ENCODE measurements around the gene MED19. TPM values are rescaled to one million over a fixed set of nuclear protein-coding genes. Genes with fewer than 3 reads are reported as not detected.

The MED19 gene
- total RNA-seq, 4 donors from 2014 or later, result 6.2 to 22.1 (median 12.0) TPM

GRCh38 chr11:57663975-57664374 is 48.0 kb downstream of the MED19 start:
- no peak for DNase-seq
- H3K4me1 ChIP-seq, result peaks cover 2 to 12% (median 9%) of the 10 kb centered on the region in 4 donors
- H3K9me3 ChIP-seq, result no peaks in the 10 kb centered on the region
- no peak overlapping the region for H3K27ac ChIP-seq
- no peak overlapping the region for H3K4me3 ChIP-seq
- 83 to 90% methylated on average over 7 to 9 of the region's 9 CpGs for WGBS, 2 donors (ENCODE audit: low coverage in 1 of 2)
- no peaks in the 10 kb centered on the region for H3K27me3 ChIP-seq
- intact Hi-C loops (cut with DNase I; ENCODE audit: low total_unique reads) (loop anchor here (10.0 kb wide), 1 partner anchor 339 kb away; the partner anchor contains the start of gene TNKS1BP1), in situ Hi-C loops (cut with MboI; ENCODE audit: low pct_ligation_motif_present in 1 of 4, low pct_unique_long_range_greater_than_20kb in 1 of 4, low sequenced_read_pairs in 3 of 4) (no loop called here)
- H3K36me3 ChIP-seq, result peaks cover 0 to 28% (median 6%) of the 10 kb centered on the region in 4 donors
- TF ChIP-seq CTCF (IDR thresholded peaks at IDR 0.05) (no peak), EP300 (IDR thresholded peaks at IDR 0.05; ENCODE audit: low read depth) (no peak), POLR2A (IDR thresholded peaks at IDR 0.05) (no peak), POLR2AphosphoS5 (IDR thresholded peaks at IDR 0.05) (no peak)

- Histone ChIP-seq H3K27me3 (no peaks in the 10 kb centered on the region), H3K4me3 (no peak overlapping the region), H3K36me3 (peaks cover 0 to 28% (median 6%) of the 10 kb centered on the region in 4 donors), H3K27ac (no peak overlapping the region), H3K9me3 (no peaks in the 10 kb centered on the region), H3K4me1 (peaks cover 8 to 20% (median 16%) of the 10 kb centered on the region in 4 donors)
- intact Hi-C loops (cut with DNase I; ENCODE audit: low total_unique reads) (loop anchor here (10.0 kb wide), 1 partner anchor 338 kb away; the partner anchor contains the start of gene TNKS1BP1), in situ Hi-C loops (cut with MboI; ENCODE audit: low pct_ligation_motif_present in 1 of 4, low pct_unique_long_range_greater_than_20kb in 1 of 4, low sequenced_read_pairs in 3 of 4) (no loop called here)
- TF ChIP-seq CTCF (IDR thresholded peaks at IDR 0.05) (no peak), POLR2AphosphoS5 (IDR thresholded peaks at IDR 0.05) (no peak), EP300 (IDR thresholded peaks at IDR 0.05; ENCODE audit: low read depth) (no peak), POLR2A (IDR thresholded peaks at IDR 0.05) (no peak)
- WGBS, 2 donors (ENCODE audit: low coverage in 1 of 2), result 68 to 75% methylated on average over 4 of the region's 4 CpGs
- DNase-seq, result no peak
Measured at GRCh38 chr11:57662893-57663292, 49.1 kb downstream of the MED19 start.

- no peak for DNase-seq
- no peak overlapping the region for H3K4me3 ChIP-seq
- WGBS, 2 donors (ENCODE audit: low coverage in 1 of 2), result 93% methylated on average over 14 of the region's 14 CpGs; no CpG with 5 or more reads in 1 of the 2 donors
- H3K36me3 ChIP-seq, result peaks cover 0 to 28% (median 6%) of the 10 kb centered on the region in 4 donors
- H3K27me3 ChIP-seq, result no peaks in the 10 kb centered on the region
- intact Hi-C loops (cut with DNase I; ENCODE audit: low total_unique reads) (loop anchor here (10.0 kb wide), 1 partner anchor 335 kb away; the partner anchor contains the start of gene TNKS1BP1), in situ Hi-C loops (cut with MboI; ENCODE audit: low pct_ligation_motif_present in 1 of 4, low pct_unique_long_range_greater_than_20kb in 1 of 4, low sequenced_read_pairs in 3 of 4) (no loop called here)
- no peak overlapping the region for H3K27ac ChIP-seq
- H3K4me1 ChIP-seq, result peaks cover 8 to 20% (median 16%) of the 10 kb centered on the region in 4 donors
- TF ChIP-seq POLR2AphosphoS5 (IDR thresholded peaks at IDR 0.05) (no peak), CTCF (IDR thresholded peaks at IDR 0.05) (no peak), EP300 (IDR thresholded peaks at IDR 0.05; ENCODE audit: low read depth) (no peak), POLR2A (IDR thresholded peaks at IDR 0.05) (no peak)
- H3K9me3 ChIP-seq, result no peaks in the 10 kb centered on the region
Measured at GRCh38 chr11:57659669-57660068, 52.3 kb downstream of the MED19 start.

- DNase-seq, result no peak
- no peaks in the 10 kb centered on the region for H3K27me3 ChIP-seq
- WGBS, 2 donors (ENCODE audit: low coverage in 1 of 2), result 0% methylated on average over 4 to 8 of the region's 8 CpGs
- H3K4me3 ChIP-seq, result peak overlapping the region; percentile 46 to 61 (median 51)
- in situ Hi-C loops (cut with MboI; ENCODE audit: low pct_ligation_motif_present in 1 of 4, low pct_unique_long_range_greater_than_20kb in 1 of 4, low sequenced_read_pairs in 3 of 4), result no loop called here
- TF ChIP-seq CTCF (IDR thresholded peaks at IDR 0.05) (no peak), POLR2A (IDR thresholded peaks at IDR 0.05) (no peak), POLR2AphosphoS5 (IDR thresholded peaks at IDR 0.05) (no peak), EP300 (IDR thresholded peaks at IDR 0.05; ENCODE audit: low read depth) (no peak)
- peaks cover 8 to 20% (median 16%) of the 10 kb centered on the region in 4 donors for H3K4me1 ChIP-seq
- peak overlapping the region; percentile 82 to 93 (median 90) for H3K27ac ChIP-seq
- H3K9me3 ChIP-seq, result no peaks in the 10 kb centered on the region
- intact Hi-C loops (cut with DNase I; ENCODE audit: low total_unique reads), result no loop called here
- peaks cover 0 to 28% (median 6%) of the 10 kb centered on the region in 4 donors for H3K36me3 ChIP-seq
Measured at GRCh38 chr11:57658023-57658361, 54.0 kb downstream of the MED19 start.

All from transverse colon (tissue), 4 donors.